ENCODE data around the gene TAGLN. TPM values are rescaled to one million over a fixed set of nuclear protein-coding genes. Genes with fewer than 3 reads are reported as not detected.

Gene TAGLN
- total and polyA plus RNA-seq, 8 donors: 575 to 3,801 (median 2,089) TPM

- WGBS, 5 donors: 37 to 56% (median 46%) methylated on average over 7 of the region's 7 CpGs
- Histone ChIP-seq H3K9me3 (no peaks in the 10 kb centered on the region), H3K36me3 (peaks cover 1 to 18% (median 13%) of the 10 kb centered on the region in 4 donors), H3K4me1 (peaks cover 28 to 78% (median 59%) of the 10 kb centered on the region in 4 donors), H3K4me3 (no peak overlapping the region), H3K27me3 (no peaks in the 10 kb centered on the region), H3K27ac (peak overlapping the region in 4 of 5 donors; percentile 5 to 99 (median 38))
- no peak for TF ChIP-seq CTCF (IDR thresholded peaks at IDR 0.05)
- no peak for TF ChIP-seq POLR2A (IDR thresholded peaks at IDR 0.05)
- no peak for TF ChIP-seq POLR2AphosphoS5 (IDR thresholded peaks at IDR 0.05)
- TF ChIP-seq EP300 (IDR thresholded peaks at IDR 0.05): no peak
- intact Hi-C loops (cut with DNase I; ENCODE audit: low total_unique reads): no loop called here
- DNase-seq: peak; percentile 12 to 23
Observed at GRCh38 chr11:117175104-117175503, 24.1 kb upstream of the TAGLN start.

- intact Hi-C loops (cut with DNase I; ENCODE audit: low total_unique reads): no loop called here
- peak overlapping the region; percentile 8 to 99 (median 47) for H3K27ac ChIP-seq
- H3K36me3 ChIP-seq: peaks cover 0 to 12% (median 7%) of the 10 kb centered on the region in 4 donors
- WGBS, 5 donors: 37 to 69% (median 53%) methylated on average over 5 of the region's 5 CpGs
- H3K4me1 ChIP-seq: peaks cover 35 to 79% (median 65%) of the 10 kb centered on the region in 4 donors
- DNase-seq: no peak
- no peak overlapping the region for H3K4me3 ChIP-seq
- TF ChIP-seq EP300 (IDR thresholded peaks at IDR 0.05): no peak
- no peak for TF ChIP-seq POLR2AphosphoS5 (IDR thresholded peaks at IDR 0.05)
- H3K27me3 ChIP-seq: no peaks in the 10 kb centered on the region
- H3K9me3 ChIP-seq: no peaks in the 10 kb centered on the region
Observed at GRCh38 chr11:117175781-117176180, 23.4 kb upstream of the TAGLN start.

- Histone ChIP-seq H3K27me3 (no peaks in the 10 kb centered on the region), H3K4me1 (peaks cover 39 to 79% (median 68%) of the 10 kb centered on the region in 4 donors), H3K36me3 (peaks cover 0 to 8% (median 3%) of the 10 kb centered on the region in 4 donors), H3K27ac (peak overlapping the region; percentile 12 to 99 (median 67)), H3K9me3 (no peaks in the 10 kb centered on the region), H3K4me3 (no peak overlapping the region)
- peak; percentile 44 to 71 for DNase-seq
- TF ChIP-seq POLR2A (IDR thresholded peaks at IDR 0.05): no peak
- peak in 1 of 3 donors; percentile 46 for TF ChIP-seq POLR2AphosphoS5 (IDR thresholded peaks at IDR 0.05)
- no peak for TF ChIP-seq EP300 (IDR thresholded peaks at IDR 0.05)
- no peak for TF ChIP-seq CTCF (IDR thresholded peaks at IDR 0.05)
- intact Hi-C loops (cut with DNase I; ENCODE audit: low total_unique reads): no loop called here
- WGBS, 5 donors: 25 to 49% (median 40%) methylated on average over 1 of the region's 1 CpG
Observed at GRCh38 chr11:117176186-117176585, 23.0 kb upstream of the TAGLN start.

- WGBS, 5 donors: 36 to 64% (median 46%) methylated on average over 10 of the region's 10 CpGs
- Histone ChIP-seq H3K27ac (peak overlapping the region; percentile 96 to 99 (median 98)), H3K4me3 (peak overlapping the region; percentile 75 to 93 (median 86)), H3K27me3 (no peaks in the 10 kb centered on the region), H3K36me3 (peaks cover 10 to 13% (median 12%) of the 10 kb centered on the region in 4 donors), H3K4me1 (peaks cover 49 to 80% (median 74%) of the 10 kb centered on the region in 4 donors), H3K9me3 (no peaks in the 10 kb centered on the region)
- TF ChIP-seq POLR2AphosphoS5 (IDR thresholded peaks at IDR 0.05) (no peak), EP300 (IDR thresholded peaks at IDR 0.05) (no peak), POLR2A (IDR thresholded peaks at IDR 0.05) (no peak), CTCF (IDR thresholded peaks at IDR 0.05) (no peak)
- intact Hi-C loops (cut with DNase I; ENCODE audit: low total_unique reads): no loop called here
- peak in 1 of 2 donors; percentile 25 for DNase-seq
Observed at GRCh38 chr11:117177534-117178209, 21.5 kb upstream of the TAGLN start.
